IPS-18c (cell line): Measurements from ENCODE around the gene SSC5D.

Experiments
- H3K4me3 ChIP-seq: 2 replicates; pipeline ENCODE4 v1.7.0; 2013; ENCODE audit warnings: low read depth, mild to moderate bottlenecking, low read length, moderate library complexity; ENCODE audit not compliant: insufficient read depth
- H3K9me3 ChIP-seq: one replicate; pipeline ENCODE4 v1.6.1; 2013; ENCODE audit warnings: mild to moderate bottlenecking, low read length, moderate library complexity; ENCODE audit not compliant: control insufficient read depth, insufficient read depth

The SSC5D gene

GRCh38 chr19:55553217-55554182 lies 65.3 kb downstream of the SSC5D start:
- H3K4me3 ChIP-seq = no peak overlapping the region
- no peaks in the 10 kb centered on the region for H3K9me3 ChIP-seq

- H3K4me3 ChIP-seq = no peak overlapping the region; the same call in 1 of the 2 replicates
- H3K9me3 ChIP-seq = no peaks in the 10 kb centered on the region
Observed at GRCh38 chr19:55554302-55554701, 66.1 kb downstream of the SSC5D start.

DNA sequence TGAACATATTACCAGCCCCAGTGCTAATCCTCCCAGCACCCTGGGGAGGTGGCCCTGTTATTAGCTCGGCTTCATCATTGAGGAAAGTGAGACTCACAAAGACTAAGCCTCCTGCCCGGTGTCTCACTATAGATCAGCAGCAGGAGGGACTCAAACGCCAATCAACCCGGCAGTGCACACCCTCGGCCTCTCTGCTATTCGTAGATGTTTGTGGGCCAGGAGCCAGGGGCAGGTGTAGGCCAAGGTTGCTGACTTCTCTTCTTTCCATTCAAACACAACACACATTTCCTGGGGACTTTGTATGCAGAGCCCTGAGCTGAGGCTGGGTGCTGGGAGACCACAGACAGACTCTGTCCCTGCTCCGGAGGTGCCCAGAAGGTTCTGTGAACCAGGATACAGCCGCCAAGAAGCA lies 66.5 kb downstream of the SSC5D start:
- Histone ChIP-seq H3K9me3 (no peaks in the 10 kb centered on the region), H3K4me3 (no peak overlapping the region; the same call in 1 of the 2 replicates)

DNA sequence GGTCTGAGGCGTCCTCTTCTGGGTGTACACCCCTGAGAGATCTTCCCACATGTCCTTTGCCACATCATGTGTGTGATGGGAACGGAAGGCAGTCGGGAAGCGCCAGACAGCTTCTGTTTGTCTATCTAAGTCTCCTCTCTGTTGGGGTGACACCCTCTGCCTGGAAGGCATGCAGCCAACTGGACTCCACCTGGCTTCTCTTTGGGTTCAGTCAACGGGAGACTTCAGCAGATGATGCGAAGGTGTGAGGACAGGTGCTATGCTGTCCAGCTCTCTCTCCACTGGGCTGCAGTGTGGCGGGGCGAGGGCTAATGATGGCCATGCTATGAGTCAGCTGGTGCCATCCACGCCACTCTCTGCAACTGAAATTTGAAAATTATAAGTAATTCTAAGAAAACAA lies 71.4 kb downstream of the SSC5D start:
- Histone ChIP-seq H3K9me3 (no peaks in the 10 kb centered on the region), H3K4me3 (no peak overlapping the region)

DNA sequence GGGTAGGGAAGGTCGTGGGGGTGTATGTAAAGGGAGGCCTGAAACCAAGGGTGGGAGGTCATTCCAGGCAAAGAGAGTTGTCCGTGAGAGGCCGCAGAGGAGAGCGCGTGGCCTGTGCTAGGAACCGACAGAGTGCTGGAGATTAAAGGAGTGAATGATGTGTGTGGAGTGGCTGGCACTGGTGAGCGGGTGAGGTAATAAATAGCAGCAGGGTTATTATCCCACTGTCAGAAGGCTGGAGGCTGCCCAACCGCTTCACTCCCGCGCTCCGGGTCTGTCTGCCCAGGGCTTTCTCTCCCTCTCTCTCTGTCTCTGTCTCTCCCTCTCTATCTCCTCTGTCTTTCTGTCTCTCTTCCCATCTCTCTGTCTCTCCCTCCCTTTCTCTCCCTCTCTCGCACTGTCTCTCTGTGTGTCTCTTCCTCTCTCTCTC lies 75.0 kb downstream of the SSC5D start:
- Histone ChIP-seq H3K9me3 (no peaks in the 10 kb centered on the region), H3K4me3 (no peak overlapping the region)

GRCh38 chr19:55566823-55567222 lies 78.6 kb downstream of the SSC5D start:
- Histone ChIP-seq H3K9me3 (no peaks in the 10 kb centered on the region), H3K4me3 (no peak overlapping the region; the same call in 1 of the 2 replicates)

GRCh38 chr19:55567708-55568328 lies 79.6 kb downstream of the SSC5D start:
- H3K9me3 ChIP-seq = no peaks in the 10 kb centered on the region

More at GRCh38 chr19:55567708-55568328, 79.6 kb downstream of the SSC5D start:
- no peak overlapping the region for H3K4me3 ChIP-seq
